DMS153 treated with DMSO at 0.1 percent for 48 hours (cell line): ENCODE results near the gene PLCL1.

ENCODE experiments used
- DNase-seq: peaks from one replicate; lab custom pipeline; 2025; ENCODE audit not compliant: unreplicated experiment; lab: John Stamatoyannopoulos, UW

PLCL1 gene

DNA sequence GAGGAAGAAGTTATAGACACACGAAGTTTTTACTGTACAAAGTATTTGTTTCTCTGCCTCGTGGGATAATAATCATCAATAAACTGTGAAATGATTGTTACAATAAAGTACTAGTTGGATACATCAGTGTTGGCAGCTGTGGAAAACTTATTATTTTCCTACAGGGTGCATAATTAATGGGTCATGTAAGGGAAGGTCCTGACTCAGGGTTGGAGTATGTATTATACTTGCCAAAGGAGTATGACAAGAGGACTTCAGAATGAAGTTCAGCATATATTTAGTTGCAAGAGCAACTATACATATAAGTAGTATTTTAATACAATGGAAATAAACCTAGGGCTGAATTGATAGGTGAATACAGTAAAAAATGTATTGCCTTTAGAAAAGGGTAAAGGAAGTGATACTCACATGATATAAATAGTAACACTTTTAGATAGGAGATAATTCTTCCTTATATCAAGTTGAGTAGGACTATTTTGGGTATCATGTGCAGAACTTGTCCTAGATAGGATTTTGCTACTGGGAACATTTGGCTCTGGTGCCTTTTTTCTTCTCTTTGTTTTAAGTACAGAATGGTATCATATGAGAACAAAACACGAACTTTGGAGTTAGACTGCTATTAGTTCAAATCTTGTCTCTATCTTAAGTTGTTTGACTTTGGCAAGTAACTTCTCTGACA is 79.1 kb downstream of the PLCL1 start:
- no peak for DNase-seq

DNA sequence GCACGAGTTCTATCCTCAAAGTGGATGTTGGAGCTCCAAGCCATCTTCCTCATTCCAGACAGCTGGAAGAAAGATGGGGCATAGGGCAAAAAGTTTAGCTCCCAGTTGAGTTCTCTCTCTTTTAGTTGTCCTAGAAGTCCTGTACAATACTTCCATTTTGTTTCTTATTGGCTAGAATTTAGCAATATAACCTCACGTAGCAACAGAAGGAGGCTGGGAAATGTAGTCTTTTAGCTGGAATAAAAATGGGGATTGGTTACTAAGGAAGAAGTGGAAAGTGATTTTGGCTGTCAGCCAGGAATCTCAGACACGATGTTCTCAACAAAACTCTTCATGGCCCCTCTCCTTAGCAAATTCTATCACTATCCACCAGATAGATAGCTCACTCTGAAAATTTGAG is 79.9 kb downstream of the PLCL1 start:
- no peak for DNase-seq

DNA sequence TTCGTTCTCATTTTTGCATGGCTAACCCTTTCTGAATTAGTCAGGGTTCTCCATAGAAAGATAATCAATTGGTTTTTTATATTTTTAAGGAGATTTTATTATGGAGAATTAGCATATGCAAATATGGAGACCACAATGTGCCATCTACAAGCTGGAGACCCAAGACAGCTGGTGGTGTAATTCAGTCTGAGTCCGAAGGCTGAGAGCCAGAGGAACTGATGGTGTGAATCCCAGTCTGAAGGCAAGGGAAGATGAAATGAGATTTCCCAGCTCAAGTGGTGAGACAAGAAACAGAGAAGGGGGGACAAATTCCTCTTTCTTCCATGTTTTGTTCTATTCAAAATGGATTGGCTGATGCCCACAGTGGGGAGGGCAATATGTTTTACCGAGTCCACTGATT is 80.7 kb downstream of the PLCL1 start:
- no peak for DNase-seq

DNA sequence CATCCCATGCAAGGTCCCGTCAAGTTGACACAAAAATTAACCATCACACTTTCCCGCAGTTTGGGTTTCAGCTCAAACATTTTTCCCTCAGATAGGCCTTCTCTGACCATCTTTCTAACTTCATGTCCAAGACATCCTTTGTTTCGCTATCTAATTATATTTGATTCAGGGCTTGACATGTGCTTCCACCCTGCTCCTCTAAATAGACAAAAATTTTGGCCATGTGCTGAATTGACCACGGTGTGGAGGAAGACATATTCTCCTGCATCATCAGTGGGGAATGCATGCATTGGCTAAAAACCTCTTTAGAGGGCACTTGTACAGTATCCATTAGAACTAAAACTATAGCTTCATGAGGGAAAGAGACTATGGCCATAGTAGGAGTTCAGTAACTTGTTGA is 81.2 kb downstream of the PLCL1 start:
- DNase-seq = no peak

DNA sequence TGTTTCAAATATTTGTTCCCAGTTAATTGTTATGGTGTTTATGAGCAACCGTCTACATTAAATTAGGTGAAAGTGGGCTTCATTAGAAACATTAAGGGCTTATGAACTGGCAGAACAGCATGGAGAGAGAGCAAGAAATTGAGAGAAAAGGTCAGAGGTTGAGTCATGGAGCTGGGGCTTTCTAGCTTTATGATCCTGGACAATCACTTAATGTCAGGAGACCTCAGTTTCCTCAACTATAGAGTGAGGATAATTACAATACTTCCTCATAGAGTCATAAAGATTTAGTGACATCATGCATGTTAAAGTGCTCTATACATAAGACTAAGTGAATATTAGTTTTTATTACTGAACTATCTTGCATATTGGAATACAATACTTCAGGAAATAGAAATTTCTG is 83.9 kb downstream of the PLCL1 start:
- DNase-seq = no peak

- DNase-seq = no peak
These were observed 84.6 kb downstream of the PLCL1 start for GRCh38 chr2:197889041-197889440.

GRCh38 chr2:197890168-197890567 is 85.8 kb downstream of the PLCL1 start:
- DNase-seq = no peak

DNA sequence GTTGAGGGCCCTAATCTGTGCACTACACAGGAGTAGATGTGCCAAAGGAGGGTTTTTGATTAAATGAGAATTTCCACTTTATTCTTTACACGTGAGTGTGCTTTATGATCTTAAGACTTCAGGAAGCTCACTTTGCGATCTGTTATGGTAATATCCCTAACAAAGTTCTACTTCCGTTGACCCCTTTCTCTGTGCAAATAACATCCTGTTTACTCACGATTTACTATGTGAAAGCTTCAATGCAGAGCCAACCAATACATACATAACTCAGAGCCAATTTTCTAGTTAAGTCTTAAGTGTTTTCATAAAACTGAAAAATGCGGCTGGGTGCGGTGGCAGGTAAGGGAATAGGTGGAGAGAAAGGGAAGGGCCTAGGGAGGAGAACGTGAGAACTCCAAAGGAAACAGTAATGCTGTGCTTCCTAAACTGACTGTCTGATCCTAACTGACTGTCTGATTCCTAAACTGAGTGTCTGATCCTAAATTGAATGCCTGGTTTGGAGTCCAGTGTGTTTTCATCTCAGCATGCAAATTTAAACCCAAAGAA is 87.6 kb downstream of the PLCL1 start:
- no peak for DNase-seq

DNA sequence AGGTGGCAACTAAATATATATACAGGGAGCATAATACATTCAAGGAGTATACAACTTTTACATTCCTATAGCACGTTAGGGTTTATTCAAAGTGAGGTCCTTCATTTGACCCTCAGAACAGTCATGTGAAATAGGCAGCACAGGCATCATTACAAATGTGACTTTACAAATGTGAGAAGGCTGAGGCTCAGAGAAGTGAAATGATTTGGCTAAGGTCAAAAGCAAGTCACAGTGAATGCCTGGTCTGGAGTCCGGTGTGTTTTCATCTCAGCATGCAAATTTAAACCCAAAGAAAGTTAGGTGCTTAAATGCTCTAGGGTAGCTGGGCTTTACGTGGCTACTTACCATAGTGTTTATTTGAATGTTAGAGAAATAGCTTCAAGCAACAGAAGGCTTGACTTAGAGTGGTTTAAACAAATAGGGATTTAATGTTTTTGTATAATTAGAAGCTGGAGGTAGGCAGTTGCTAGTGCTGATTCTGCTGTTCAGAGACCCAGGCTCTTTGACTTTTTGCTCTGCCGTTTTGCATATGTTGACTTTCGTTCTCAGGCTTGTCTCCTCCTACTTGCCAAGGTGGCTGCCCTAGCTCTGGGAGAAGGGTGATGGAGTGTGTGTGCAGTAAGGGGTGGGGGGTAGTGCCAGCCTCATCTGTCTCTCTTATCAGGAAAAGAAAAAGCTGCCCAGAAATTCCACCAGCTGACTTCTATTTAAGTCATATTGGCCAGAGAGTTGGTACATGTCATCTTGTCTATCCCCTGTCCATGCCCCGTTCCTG is 89.2 kb downstream of the PLCL1 start:
- DNase-seq = no peak

GRCh38 chr2:197894751-197895274 is 90.4 kb downstream of the PLCL1 start:
- no peak for DNase-seq

GRCh38 chr2:197897960-197898678 is 93.7 kb downstream of the PLCL1 start:
- no peak for DNase-seq

DNA sequence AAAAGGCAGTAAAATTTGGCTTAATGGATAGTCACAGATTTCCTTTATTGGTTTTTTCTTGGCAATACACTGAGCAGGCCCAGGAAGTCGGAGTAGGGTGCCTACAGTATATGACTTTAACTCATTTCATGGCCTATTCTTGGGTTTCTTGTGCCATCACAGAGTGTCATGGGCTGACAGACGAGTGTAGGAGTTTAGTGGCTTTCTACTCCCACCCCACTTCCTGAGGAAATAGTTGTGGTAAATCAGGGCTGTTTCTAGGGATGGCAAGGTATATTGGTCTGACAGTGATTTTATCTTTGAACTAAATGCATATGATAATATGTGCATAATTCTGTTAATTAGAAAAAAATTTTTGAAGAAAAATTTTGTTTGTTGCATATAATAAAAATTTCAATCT is 100.1 kb downstream of the PLCL1 start:
- no peak for DNase-seq

GRCh38 chr2:197908156-197908555 is 103.8 kb downstream of the PLCL1 start:
- DNase-seq = no peak

- no peak for DNase-seq
These were observed 104.8 kb downstream of the PLCL1 start for GRCh38 chr2:197908990-197909776.

DNA sequence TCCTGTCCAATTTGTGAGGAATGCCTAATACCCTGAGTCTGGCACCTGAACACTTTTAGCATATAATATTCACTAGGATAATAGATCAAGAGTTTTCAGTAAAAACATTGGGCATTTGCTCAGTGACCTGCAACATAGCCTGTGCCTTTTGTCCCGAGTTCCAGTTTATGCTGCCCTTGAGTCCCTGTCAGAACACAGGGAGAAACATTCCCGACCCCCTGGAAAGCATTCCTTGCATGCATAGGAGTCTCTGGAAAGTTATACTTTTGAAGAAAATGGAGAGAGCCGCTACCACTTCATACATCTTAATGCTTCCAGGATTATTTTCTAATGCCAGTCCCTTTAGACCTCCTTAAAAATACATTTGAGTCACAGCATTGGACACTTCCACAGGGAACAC is 107.3 kb downstream of the PLCL1 start:
- DNase-seq = no peak

DNA sequence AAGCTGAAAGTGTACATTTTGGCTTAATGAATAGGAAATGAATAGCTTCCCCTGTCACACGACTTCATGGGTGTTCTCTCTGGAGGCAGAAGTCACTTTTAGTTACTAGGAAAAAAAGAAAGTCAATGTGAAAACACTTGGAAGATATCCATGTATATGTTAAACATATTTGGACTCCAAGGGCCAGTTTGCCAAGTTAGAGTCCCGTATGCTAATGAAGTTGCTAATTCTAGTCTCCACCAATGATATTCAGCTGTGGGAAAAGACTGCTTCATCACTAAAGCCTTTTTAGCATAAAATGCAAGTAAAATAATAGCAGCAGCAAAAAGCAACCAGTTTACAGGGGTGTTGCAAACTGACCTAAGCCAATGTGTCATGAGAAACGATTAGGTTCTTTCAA is 108.7 kb downstream of the PLCL1 start:
- DNase-seq = no peak

DNA sequence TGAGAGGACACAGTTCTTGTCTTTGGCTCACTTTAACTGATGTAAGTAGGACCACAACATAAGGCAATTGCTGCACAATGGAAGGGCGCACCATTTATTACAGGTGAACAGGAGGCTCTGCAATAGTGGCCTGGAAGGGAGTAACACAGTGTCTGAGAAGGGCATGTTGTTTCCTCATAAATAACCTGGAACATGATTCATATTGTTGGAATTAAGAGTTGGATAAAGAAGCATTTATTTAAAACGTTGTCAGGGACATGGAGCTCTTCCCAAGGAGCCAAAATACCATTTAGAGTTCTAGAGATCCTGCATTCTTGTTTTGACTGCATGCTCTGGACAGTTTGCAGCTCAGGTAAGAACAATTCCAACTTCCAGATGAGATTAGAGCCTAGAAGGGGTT is 110.4 kb downstream of the PLCL1 start:
- no peak for DNase-seq

- no peak for DNase-seq
These were observed 111.3 kb downstream of the PLCL1 start for GRCh38 chr2:197915548-197916265.

DNA sequence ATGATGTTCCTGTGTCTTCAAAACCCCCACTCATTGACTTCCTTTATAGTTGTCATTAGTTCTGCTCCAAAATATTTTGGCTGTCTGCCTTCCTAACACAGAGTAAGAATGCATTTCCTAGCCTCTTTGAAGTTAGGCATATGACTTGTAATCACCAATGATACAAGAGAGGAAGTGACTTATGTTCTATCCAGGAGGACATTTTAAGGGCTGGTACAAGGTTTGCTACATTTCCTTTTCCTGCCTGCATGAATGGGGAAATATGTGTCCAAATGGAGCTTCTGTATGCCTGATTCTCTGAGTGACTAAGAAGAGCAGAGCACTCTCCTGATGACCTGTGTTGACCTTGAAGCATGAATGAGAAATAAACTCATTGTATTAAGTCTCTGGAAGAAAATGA is 115.1 kb downstream of the PLCL1 start:
- no peak for DNase-seq

GRCh38 chr2:197920088-197920487 is 115.7 kb downstream of the PLCL1 start:
- no peak for DNase-seq
